TTC549 (cell line): ENCODE measurements around the gene PROSER1.
"Not testable (repeated sequence)": the region's sequence is repeated elsewhere in the genome, so short reads cannot be mapped to it uniquely, and the experiment has no call there.

Experiments used
- FAIRE-seq: peaks from 2 replicates; lab custom pipeline; 2012; peaks lifted over from hg19 to GRCh38; lab: Jason Lieb, UNC

Gene PROSER1

DNA sequence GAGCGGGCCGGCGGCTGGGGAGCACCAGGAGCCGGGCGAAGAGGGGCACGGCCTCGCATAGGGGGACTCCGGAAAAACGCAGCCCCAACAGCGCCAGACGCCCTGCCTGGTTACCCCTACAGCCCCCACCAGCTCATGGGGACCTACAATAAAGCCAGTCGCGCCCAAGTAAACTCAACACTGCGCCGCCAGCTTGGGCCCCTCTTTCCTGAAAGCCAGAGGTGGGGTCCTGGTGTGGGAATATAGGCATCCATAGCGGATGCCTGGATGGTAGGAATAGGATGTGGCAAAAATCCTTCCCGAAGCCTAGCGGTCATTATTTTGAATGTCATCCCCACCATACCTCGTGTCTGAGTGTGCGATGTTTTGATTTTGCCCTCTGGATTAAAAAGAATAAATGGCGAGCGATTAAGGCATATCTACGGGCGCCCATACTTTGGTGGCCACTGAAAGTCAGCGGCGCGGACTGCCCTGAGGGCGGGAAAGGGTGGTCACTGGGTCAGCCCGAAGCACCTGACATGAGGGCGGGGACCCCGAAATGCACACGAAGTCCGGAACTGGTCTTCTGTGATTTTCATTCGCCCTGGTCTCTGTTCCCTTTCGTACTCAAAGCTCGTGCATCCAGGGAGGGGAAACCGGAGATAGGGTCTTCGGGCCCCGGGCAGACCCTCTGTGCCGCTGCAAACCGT is at the start of gene PROSER1, which contains the start of gene NHLRC3:
PROSER1 (minus strand) TSS at position 210 of the 689 bp plus-strand sequence. CDS start 847 bp downstream, outside the sequence.
NHLRC3 (plus strand) TSS at position 577 of the 689 bp plus-strand sequence. CDS start 184 bp downstream, outside the sequence.
- no peak for FAIRE-seq

- not testable (repeated sequence) for FAIRE-seq
Measured at GRCh38 chr13:39086251-39086945, 48.5 kb upstream of the PROSER1 start.

- FAIRE-seq, result no peak
Measured at GRCh38 chr13:39073983-39074382, 36.1 kb upstream of the PROSER1 start.

DNA sequence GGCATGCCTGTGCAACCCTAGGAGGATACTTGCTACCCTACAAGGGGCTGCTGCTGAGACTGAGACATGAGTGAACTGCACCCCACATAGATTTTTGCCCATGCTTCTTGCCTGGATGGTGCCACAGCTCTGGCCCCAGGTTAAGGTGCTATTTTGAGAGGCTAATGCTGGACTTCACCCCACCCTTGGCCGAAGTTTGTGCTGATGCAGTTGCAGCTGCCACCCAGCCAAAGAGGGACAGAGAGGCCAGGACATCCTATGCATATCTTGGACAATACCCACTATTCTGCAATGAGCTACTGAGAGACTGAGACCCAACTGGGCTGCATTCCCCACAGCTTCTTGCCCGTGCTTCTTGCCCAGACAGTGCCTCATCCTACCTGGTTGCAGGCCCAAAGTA is 35.0 kb upstream of the PROSER1 start:
- no peak for FAIRE-seq

- no peak for FAIRE-seq
Measured at GRCh38 chr13:39062004-39062403, 24.1 kb upstream of the PROSER1 start.

DNA sequence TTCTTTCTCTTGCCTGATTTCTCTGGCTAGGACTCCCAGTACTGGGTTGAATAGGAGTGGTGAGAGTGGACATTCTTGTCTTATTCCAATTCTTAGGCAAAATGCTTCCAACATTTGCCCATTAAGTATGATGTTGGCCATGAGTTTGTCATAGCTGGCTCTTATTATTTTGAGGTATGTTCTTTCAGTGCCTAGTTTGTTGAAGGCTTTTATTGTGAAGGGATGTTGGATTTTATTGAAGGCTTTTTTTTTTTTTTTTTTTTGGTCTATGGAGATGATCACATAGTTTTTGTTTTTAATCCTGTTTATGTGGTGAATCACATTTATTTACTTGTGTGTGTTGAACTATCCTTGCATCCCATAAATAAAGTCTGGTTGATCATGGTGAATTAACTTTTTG is 20.2 kb upstream of the PROSER1 start:
- FAIRE-seq, result no peak

DNA sequence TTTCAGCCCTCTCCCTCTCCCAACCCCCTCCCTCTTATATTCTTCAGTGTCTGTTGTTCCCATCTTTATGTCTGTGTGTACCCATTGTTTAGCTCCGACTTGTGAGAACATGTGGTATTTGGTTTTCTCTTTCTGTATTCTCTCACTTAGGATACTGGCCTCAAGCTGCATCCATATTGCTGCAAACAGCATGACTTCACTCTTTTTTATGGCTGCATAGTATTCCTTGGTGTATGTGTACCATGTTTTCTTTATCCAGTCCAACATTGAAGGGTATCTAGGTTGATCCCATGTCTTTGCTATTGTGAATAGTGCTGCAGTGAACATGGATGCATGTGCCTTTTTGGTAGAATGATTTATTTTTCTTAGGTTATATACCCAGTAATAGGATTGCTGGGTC is 18.1 kb upstream of the PROSER1 start:
- no peak for FAIRE-seq

GRCh38 chr13:39054112-39054511 is 16.2 kb upstream of the PROSER1 start:
- no peak for FAIRE-seq

DNA sequence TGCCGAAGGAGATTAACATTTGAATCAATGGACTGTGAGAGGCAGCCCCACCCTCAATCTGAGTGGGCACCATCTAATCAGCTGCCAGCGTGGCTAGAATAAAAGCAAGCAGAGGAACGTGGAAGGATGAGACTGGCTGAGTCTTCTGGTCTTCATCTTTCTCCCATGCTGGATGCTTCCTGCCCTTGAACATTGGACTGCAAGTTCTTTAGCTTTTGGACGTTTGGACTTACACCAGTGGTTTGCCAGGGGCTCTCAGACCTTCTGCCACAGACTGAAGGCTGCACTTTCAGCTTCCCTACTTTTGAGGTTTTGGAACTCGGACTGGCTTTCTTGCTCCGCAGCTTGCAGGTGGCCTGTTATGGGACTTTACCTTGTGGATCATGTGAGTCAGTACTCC is 15.1 kb upstream of the PROSER1 start:
- no peak for FAIRE-seq

DNA sequence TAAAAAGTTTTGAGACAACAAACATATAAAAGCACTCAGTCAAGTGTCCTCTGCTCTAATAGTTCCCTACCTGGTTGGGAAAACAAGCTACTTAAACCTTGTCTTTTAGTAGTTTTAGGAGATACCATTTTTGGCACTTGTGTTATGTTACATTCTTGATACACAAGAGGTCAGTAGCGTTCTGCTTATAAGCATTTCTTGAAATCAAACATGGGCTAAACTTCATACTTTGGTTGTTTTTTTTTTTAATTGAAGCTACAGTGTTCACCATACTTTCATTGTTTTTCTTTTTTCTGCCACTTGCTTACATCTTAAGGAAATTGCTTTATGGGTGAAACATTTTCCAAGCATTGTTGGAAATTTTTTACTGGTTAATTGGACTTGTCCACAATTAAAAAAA is 13.3 kb upstream of the PROSER1 start:
- peak; percentile 66 for FAIRE-seq

- FAIRE-seq, result no peak
Measured at GRCh38 chr13:39049274-39049673, 11.4 kb upstream of the PROSER1 start.

GRCh38 chr13:39048806-39049205 is 10.9 kb upstream of the PROSER1 start:
- FAIRE-seq, result no peak

GRCh38 chr13:39047560-39047959 is 9.7 kb upstream of the PROSER1 start:
- no peak for FAIRE-seq

- no peak for FAIRE-seq
Measured at GRCh38 chr13:39044536-39044935, 6.6 kb upstream of the PROSER1 start.

DNA sequence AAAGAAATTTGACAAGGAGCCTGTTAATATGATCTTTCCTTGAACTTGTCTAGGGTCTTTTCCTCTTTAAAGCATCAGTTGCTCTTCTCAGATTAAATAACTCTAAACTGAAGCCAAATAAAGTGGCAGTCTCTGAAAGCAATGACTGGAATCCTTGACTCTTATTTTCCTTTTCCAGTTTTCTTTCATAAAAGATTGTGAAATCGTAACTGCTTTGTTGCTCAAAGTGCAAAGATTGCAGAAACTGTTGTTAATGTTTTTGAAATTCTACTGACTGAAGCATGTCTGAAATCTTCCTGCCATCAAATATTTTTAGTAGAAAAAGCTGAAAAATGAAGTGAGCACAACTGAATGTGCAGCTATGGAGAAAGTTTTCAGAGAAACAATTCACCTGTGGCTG is 2.3 kb upstream of the PROSER1 start:
- no peak for FAIRE-seq

DNA sequence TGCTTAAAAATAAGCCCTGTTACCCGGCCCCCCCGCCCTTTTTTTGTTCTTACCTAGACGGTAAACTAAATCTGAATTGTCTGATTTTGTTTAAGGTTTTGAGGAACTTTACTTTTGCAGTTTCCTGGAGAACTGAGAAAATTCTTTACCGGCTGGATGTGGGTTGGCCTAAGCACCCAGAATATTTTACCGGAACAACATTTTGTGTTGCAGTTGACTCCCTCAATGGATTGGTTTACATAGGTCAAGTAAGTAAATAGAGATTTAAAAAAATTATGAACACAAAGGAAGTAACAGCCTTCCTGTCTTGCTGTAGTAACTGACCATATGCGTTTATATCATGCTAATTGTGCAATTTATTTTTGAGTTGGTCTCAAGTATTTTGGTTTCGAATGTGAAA is 1.2 kb upstream of the PROSER1 start:
- no peak for FAIRE-seq

GRCh38 chr13:39038569-39039030 is 711 bp upstream of the PROSER1 start:
- no peak for FAIRE-seq

DNA sequence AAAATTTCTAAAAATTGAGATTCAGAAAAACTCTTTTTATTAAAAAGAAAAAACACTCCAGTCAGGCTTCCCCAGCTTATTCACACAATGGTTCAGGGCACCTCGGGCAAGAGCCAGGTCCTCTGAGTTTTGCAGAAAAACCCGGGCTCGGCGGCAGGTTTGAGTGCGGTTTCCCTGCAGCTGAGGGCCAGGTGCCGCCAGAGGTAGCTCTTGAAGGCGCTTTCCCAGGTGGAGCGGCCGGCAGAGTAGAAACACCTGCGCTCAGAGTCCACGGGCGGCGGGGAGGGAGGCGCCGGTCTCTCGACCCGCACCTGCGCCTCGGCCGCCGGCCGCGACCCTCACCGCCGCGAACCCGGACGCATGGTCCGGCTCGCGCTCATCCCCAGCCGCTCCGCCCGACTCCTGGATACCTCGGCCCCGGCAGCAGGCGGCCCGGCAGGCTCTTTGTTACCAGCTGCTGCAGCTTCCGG is 444 bp downstream of the PROSER1 start:
- FAIRE-seq, result no peak

DNA sequence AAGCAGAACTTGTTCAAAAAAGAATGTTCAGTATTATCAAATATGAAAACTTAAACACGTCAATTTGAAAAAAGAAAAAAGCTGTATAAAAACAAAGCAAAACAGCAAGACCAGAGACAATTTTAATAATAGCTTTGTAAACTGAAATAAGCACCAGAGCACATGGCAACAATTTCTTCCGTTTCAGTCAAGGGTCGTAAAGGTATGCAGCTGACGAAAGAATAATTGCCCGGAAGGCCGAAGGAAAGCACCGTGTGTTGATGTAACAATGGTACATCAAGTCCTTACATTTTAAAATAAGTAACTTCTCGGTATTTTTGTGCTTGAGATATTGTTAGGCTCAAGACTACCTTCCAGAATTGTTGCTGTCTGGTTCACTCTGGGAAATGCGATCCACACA is 1.7 kb downstream of the PROSER1 start:
- FAIRE-seq, result no peak

- FAIRE-seq, result no peak
Measured at GRCh38 chr13:39035799-39036198, 2.1 kb downstream of the PROSER1 start.

DNA sequence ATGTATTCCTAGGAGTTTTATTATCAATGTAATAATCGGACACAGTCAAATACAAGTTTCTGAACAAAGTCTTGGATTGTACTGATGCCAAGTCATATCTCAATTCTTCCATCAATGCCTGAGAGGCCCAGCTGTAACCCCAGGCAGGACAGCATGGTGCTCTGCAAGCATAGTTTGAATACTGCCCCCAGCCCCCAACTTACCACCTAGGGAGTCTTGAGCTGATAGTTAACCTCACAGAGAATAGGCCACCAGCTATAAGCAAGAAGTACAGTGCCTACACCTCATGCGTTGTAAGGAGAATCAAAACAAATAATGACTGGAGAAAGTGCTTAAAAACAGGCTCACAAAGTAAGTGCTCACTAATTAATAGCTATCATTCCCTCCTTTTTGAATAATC is 2.7 kb downstream of the PROSER1 start:
- FAIRE-seq, result no peak

GRCh38 chr13:39034085-39034484 is 3.8 kb downstream of the PROSER1 start:
- no peak for FAIRE-seq

DNA sequence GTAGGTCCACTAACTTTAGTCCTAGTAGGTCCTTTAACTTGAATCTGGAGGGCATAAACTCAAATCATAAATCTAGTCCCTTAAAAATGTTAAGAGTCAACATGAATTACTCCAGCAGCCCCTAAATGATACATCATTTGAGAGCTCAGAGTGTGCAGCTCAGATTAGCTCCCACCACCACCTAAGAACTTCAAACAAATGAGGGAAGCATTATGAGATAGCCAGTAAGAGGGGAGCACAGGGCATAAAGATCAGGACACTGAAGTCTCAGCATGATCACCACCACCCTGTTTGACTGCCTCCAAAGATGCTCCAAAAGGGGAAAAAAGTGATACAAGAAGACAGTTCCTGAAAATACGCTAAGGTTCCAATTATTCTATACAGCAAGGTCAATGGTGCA is 5.7 kb downstream of the PROSER1 start:
- no peak for FAIRE-seq

DNA sequence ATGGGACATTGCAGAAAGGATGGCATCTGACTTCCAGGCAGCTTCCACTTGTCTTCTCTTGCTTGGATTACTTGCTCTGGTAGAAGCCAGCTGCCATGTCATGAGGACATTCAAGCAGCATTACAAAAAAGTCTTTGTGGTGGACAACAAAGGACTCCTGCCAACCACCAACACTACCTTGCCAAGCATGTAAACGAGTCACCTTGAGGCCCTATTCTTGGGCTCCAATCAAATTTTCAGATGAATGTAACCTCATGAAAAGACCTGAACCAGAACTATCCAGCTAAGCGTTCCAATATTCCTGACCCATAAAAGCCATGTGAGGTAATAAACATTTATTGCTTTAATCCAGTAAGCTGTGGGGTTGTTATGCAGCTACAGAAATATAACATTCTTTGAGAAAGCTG is 12.5 kb downstream of the PROSER1 start:
- FAIRE-seq, result no peak
